Measurements from ENCODE around the gene AP1S1. TPM values are rescaled to one million over a fixed set of nuclear protein-coding genes. Genes with fewer than 3 reads are reported as not detected.

The AP1S1 gene
- total and polyA plus RNA-seq, 9 of the 15 experiments (the other 6 are each of a cell fraction or from before 2014, with no cell fraction given): 4.4 to 149 (median 89.4) TPM

DNA sequence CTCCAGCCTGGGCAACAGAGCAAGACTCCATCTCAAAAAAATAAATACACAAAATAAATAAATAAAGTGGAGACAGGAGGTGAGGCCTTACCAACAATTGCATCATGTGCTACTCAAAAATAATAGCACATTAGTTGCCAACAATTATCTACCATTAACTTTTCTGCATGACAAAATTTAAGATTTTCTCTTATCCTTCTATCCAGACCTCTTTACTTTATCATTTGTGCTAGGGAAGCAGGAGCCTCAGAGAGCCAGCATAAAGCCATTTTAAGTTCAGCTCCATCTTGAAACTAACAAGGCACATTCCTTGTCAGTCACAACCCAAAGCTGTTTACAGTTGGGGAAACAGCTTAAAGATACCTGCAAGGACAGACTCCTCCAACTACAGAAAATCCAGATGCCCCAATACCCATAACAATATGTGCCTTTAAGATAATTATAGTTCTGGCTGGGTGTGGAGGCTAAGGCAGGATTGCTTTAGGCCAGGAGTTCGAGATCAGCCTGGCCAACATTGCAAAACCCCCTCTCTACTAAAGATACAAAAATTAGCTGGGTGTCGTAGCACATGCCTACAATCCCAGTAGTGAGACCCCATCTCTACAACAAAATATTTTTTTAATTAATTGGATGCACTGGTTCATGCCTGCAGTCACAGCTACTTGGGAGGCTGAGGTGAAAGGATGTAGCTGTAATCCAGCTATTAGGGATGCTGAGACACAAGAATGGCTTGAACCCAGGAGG lies 2.2 kb upstream of the AP1S1 start (continued):
- TF ChIP-seq ETV1 (tag; conservative IDR thresholded peaks at IDR 0.05; ENCODE audit: low read depth) (peak; percentile 27; the same call in 1 of the 2 replicates), ZNF121 (CRISPR knock-in tag; conservative IDR thresholded peaks at IDR 0.05) (peak; percentile 55; the same call in 1 of the 2 replicates), ZNF589 (CRISPR knock-in tag; IDR thresholded peaks at IDR 0.05; ENCODE audit: low read depth) (peak; percentile 71; the same call in 1 of the 2 replicates), MEIS2 (IDR thresholded peaks at IDR 0.05; ENCODE audit: partially characterized antibody) (peak; percentile 17), ATF4 (CRISPR knock-in tag; IDR thresholded peaks at IDR 0.05) (peak; percentile 68; the same call in 1 of the 2 replicates), CEBPG (CRISPR knock-in tag; IDR thresholded peaks at IDR 0.05) (peak; percentile 68; the same call in 1 of the 2 replicates), CEBPG (tag; conservative IDR thresholded peaks at IDR 0.05 in 1 of 2, IDR thresholded peaks at IDR 0.05 in 1 of 2) (peak; percentile 50 to 92; a peak in 3 of 4 replicates), KAT8 (IDR thresholded peaks at IDR 0.05; ENCODE audit: low read depth) (no peak), MEF2D (tag; conservative IDR thresholded peaks at IDR 0.05; ENCODE audit: low read depth) (peak; percentile 68; the same call in 1 of the 2 replicates), ZKSCAN8 (CRISPR knock-in tag; IDR thresholded peaks at IDR 0.05) (peak; percentile 21; the same call in 1 of the 2 replicates), MYC (IDR thresholded peaks at IDR 0.05; ENCODE audit: low read depth, low read length) (no peak), MYC (CRISPR knock-in tag; IDR thresholded peaks at IDR 0.05; ENCODE audit: borderline replicate concordance, low read depth) (0 out of 2 replicates have a peak, but pooled peaks have one; percentile 40), PYGO2 (tag; IDR thresholded peaks at IDR 0.05) (peak; percentile 73), ZNF239 (CRISPR knock-in tag; IDR thresholded peaks at IDR 0.05) (peak; percentile 57), KLF6 (CRISPR knock-in tag; IDR thresholded peaks at IDR 0.05; ENCODE audit: borderline replicate concordance) (peak; percentile 86; the same call in 1 of the 2 replicates), CEBPB (tag; IDR thresholded peaks at IDR 0.05) (peak; percentile 68), TAF15 (IDR thresholded peaks at IDR 0.05; ENCODE audit: low read depth, low read length) (no peak), SMAD3 (CRISPR knock-in tag; conservative IDR thresholded peaks at IDR 0.05) (peak; percentile 87), SMAD4 (CRISPR knock-in tag; conservative IDR thresholded peaks at IDR 0.05) (peak; percentile 51; the same call in 1 of the 2 replicates), ZNF644 (tag; IDR thresholded peaks at IDR 0.05; ENCODE audit: low read depth) (0 out of 2 replicates have a peak, but pooled peaks have one; percentile 40), ZNF766 (CRISPR knock-in tag; conservative IDR thresholded peaks at IDR 0.05) (peak; percentile 75)
- TF ChIP-seq, protein P1, sequence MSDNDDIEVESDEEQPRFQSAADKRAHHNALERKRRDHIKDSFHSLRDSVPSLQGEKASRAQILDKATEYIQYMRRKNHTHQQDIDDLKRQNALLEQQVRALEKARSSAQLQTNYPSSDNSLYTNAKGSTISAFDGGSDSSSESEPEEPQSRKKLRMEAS (CRISPR knock-in tag; IDR thresholded peaks at IDR 0.05): no peak
- TF ChIP-seq, protein P2, sequence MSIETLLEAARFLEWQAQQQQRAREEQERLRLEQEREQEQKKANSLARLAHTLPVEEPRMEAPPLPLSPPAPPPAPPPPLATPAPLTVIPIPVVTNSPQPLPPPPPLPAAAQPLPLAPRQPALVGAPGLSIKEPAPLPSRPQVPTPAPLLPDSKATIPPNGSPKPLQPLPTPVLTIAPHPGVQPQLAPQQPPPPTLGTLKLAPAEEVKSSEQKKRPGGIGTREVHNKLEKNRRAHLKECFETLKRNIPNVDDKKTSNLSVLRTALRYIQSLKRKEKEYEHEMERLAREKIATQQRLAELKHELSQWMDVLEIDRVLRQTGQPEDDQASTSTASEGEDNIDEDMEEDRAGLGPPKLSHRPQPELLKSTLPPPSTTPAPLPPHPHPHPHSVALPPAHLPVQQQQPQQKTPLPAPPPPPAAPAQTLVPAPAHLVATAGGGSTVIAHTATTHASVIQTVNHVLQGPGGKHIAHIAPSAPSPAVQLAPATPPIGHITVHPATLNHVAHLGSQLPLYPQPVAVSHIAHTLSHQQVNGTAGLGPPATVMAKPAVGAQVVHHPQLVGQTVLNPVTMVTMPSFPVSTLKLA (conservative IDR thresholded peaks at IDR 0.05): no peak
- TF ChIP-seq, protein P3, sequence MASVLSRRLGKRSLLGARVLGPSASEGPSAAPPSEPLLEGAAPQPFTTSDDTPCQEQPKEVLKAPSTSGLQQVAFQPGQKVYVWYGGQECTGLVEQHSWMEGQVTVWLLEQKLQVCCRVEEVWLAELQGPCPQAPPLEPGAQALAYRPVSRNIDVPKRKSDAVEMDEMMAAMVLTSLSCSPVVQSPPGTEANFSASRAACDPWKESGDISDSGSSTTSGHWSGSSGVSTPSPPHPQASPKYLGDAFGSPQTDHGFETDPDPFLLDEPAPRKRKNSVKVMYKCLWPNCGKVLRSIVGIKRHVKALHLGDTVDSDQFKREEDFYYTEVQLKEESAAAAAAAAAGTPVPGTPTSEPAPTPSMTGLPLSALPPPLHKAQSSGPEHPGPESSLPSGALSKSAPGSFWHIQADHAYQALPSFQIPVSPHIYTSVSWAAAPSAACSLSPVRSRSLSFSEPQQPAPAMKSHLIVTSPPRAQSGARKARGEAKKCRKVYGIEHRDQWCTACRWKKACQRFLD (CRISPR knock-in tag; IDR thresholded peaks at IDR 0.05): peak; percentile 64; the same call in 1 of the 2 replicates
